HG03457 (cell line): ENCODE results near the gene CALR.
"Not testable (repeated sequence)": the region's sequence is repeated elsewhere in the genome, so short reads cannot be mapped to it uniquely, and the experiment has no call there.

Experiments
- ATAC-seq: cut with Tn5 transposase; IDR thresholded peaks from one replicate; pipeline ENCODE4 v1.9.1; 2021; ENCODE audit warnings: moderate number of reproducible peaks; ENCODE audit not compliant: unreplicated experiment

CALR gene

DNA sequence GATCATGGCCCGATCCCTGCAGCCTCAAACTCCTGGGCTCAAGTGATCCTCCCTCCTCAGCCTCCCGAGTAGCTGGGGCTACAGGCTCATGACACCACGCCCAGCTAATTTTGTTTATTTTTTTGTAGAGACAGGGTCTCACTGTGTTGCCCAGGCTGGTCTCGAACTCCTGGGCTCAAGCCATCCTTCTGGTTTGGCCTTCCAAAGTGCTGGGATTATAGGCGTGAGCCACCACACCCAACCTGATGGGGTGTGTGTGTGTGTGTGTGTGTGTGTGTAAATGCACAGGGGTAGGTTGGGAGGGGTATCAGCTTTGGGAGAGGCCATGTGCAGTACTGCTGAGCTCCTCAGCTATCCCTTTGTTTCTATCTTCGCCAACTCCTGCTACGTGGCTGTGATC lies 37.7 kb downstream of the CALR start:
- ATAC-seq: not testable (repeated sequence)

- no peak for ATAC-seq
Measured at GRCh38 chr19:12979974-12980373, 41.6 kb downstream of the CALR start.

DNA sequence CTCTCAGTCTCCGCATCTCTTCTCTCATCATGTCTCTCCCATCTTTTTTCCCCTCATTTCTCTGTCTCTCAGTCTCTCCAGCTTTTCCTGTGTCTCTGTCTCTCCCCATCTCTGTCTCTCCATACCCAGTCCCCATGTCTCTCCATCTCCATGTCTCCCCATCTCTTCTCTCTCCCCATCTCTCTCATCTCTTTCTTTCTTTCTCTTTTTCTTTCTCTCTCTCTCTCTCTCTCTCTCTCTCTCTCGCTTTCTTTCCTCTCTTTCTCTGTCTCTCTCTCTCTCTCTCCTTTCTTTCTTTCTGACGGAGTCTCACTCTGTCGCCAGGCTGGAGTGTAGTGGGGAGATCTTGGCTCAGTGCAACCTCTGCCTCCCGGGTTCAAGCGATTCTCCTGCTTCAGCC lies 44.2 kb downstream of the CALR start:
- no peak for ATAC-seq

DNA sequence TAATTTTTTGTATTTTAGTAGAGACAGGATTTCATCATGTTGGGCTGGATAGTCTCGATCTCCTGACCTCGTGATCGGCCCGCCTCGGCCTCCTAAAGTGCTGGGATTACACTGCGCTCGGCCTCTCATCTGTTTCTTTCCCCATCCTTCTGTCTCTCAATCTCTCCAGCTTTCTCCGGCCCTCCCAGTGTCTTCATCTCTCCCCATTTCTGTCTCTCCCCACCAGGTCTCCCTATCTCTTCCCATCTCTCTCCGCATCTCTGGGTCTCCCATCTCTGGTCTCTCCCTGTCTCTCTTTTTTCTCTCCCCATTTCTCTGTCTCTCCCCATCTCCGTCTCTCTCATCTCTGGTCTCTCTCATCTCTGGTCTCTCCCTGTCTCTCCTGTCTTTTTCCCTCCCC lies 44.7 kb downstream of the CALR start:
- no peak for ATAC-seq

- no peak for ATAC-seq
Measured at GRCh38 chr19:12983542-12984142, 45.2 kb downstream of the CALR start.

DNA sequence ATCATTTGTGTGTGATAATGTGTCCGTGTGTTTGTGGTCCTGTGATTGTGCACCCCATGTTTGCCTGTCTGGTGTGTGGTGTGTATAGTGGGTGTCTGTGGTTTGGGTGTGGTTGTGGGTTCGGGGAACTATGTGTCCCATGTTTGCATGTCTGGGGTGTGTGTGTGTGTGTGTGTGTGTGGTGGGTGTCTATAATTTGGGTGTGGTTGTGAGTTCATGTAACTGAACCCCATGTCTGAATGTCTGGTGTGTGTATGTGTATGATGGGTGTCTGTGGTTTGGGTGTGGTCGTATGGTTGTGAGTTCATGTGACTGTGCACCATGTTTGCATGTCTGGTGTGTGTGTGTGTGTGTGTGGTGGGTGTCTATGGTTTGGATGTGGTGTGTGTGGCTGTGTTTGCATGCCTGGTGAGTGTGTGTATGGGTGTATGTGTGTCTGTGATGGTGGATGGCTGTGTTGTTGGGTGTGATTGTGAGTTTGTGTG lies 45.8 kb downstream of the CALR start:
- no peak for ATAC-seq

DNA sequence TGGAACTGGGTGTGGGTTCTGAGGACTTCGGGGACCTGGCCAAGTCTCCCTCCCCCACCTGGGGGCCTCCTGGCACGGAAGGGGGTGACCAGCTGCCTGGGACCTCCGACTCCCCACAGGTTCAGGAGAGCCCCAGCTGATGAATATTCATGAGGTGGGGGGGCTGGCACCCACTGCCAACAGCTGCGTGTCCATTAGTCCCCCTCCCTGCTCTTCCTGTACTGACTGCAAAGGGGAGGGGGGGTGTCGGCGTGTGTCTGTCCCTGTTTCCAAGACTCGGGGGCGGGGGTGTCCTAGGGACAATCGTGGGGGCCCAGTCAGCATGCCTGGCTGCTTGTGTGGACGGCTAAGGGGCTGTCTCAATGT lies 46.3 kb downstream of the CALR start:
- no peak for ATAC-seq

DNA sequence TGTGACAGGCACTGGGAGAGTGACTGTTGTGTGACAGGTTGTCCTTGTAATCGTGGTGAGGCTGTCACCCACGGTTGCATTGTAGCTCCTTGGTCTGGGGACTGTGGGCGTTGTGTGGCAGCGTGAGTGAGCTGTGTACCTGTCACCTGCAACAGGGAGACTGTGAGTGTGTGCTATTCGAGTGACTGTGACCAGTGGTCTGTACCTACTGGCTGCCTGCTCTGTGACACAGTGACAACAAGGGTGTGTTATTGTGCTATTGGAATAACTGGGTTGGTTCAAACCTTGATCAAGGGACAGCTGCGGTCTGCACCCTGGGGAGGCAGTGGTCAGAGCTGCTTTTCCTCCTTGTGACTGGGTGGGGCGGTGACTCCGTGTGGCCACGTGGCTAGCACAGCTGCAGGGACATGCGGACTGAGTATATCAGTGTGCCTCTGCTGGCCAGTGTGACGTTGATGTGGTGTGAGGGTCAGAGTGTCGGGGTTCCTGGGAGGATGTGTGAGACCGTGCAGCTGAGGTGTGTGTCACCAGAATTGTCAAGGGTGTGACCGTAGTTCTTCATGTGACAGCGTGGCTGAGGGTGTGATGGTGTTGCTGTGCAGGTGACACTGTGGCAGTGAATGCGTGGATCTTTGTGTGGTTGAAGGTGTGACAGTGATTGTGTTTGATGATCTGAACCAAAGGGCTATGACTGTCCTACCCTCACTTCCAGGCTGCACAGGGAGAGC lies 46.8 kb downstream of the CALR start:
- ATAC-seq: no peak

GRCh38 chr19:12986726-12987125 lies 48.3 kb downstream of the CALR start:
- no peak for ATAC-seq

GRCh38 chr19:12987190-12987589 lies 48.8 kb downstream of the CALR start:
- ATAC-seq: no peak

- ATAC-seq: no peak
Measured at GRCh38 chr19:12987781-12988180, 49.4 kb downstream of the CALR start.

GRCh38 chr19:12990431-12990830 lies 52.0 kb downstream of the CALR start:
- no peak for ATAC-seq

GRCh38 chr19:12990853-12991252 lies 52.4 kb downstream of the CALR start:
- no peak for ATAC-seq

- ATAC-seq: no peak
Measured at GRCh38 chr19:12991296-12991695, 52.9 kb downstream of the CALR start.

- ATAC-seq: no peak
Measured at GRCh38 chr19:12992729-12993128, 54.3 kb downstream of the CALR start.

- no peak for ATAC-seq
Measured at GRCh38 chr19:12993562-12993961, 55.2 kb downstream of the CALR start.
